Measurements from ENCODE around the gene TECTA. TPM values are rescaled to one million over a fixed set of nuclear protein-coding genes. Genes with fewer than 3 reads are reported as not detected.

TECTA gene
- polyA plus RNA-seq, 3 donors, result 0.45 TPM; not detected in 2

DNA sequence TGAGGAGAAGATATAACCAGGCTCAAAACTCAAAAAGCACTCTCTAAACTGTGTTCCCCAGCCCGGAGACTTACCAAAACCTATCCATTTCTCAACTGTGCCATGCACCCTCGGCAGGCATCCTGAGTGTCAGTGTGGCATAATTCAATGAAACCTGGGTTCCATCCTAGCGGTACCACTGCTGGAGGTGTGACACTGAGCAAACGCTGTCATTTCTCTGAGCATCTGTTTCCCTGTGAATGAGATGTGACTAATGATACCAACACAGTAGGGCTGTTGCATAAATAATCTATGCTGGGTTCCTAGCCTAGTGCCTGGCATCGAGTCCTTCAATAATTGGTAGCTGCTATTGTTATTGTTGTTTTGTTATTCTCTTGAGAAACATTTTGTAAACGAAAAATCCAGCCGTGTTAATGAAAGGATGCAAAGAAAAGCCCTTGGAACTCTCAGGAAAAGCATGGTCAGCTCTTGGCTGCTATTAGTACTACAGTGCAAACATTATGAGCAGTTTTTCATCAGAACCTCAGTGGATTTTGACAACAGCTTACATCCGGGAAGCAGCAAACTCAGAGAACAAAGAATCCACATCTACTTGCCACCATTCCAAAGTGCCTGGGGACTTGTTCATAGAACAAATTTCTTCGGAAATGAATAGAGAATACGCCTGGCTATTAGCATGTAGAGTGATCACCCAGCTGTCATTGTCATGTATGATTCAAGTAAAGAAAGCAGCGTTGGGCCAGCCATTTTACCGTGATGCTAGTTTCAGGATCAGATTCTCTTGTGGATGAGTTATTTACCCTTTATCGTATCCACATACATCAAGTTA lies 53.7 kb downstream of the TECTA start:
- no peak overlapping the region for H3K27ac Mint-ChIP-seq
- Histone ChIP-seq H3K4me3 (replicated peaks in 1 of 3; ENCODE audit: low read depth in 2 of 3, low read length in 3 of 3) (no peak overlapping the region), H3K9ac (ENCODE audit: insufficient read depth, low read length, poor library complexity, severe bottlenecking) (no peak overlapping the region), H2AFZ (ENCODE audit: insufficient read depth, low read depth, low read length, poor library complexity, severe bottlenecking) (no peak overlapping the region), H3K9me3 (replicated peaks in 1 of 2; ENCODE audit: control insufficient read depth in 1 of 2, insufficient read depth in 1 of 2, low read length in 2 of 2) (no peaks in the 10 kb centered on the region), H3K27me3 (ENCODE audit: control insufficient read depth in 2 of 2, insufficient read depth in 2 of 2, low read length in 2 of 2) (no peaks in the 10 kb centered on the region), H3K4me1 (ENCODE audit: control insufficient read depth in 1 of 2, insufficient read depth in 2 of 2, low read length in 2 of 2) (no peaks in the 10 kb centered on the region), H4K20me1 (ENCODE audit: insufficient read depth, low read length) (no peaks in the 10 kb centered on the region), H3K4me2 (replicated peaks; ENCODE audit: extremely low read depth, low read length, poor library complexity, severe bottlenecking) (no peak overlapping the region), H3K79me2 (ENCODE audit: insufficient read depth, low read length) (no peaks in the 10 kb centered on the region), H3K36me3 (replicated peaks in 1 of 2; ENCODE audit: control insufficient read depth in 1 of 2, insufficient read depth in 2 of 2, low read length in 2 of 2) (no peaks in the 10 kb centered on the region), H3K27ac (ENCODE audit: low read depth in 1 of 2, low read length in 2 of 2) (no peak overlapping the region)
- WGBS (ENCODE audit: insufficient coverage), result 89% methylated on average over 8 of the region's 13 CpGs
- H3K4me1 Mint-ChIP-seq, result no peaks in the 10 kb centered on the region
- H3K27me3 Mint-ChIP-seq (ENCODE audit: low read depth in 3 of 3), result peaks cover 5 to 14% (median 10%) of the 10 kb centered on the region in 3 donors
- no peak for DNase-seq
- peaks cover 0 to 6% (median 0%) of the 10 kb centered on the region in 7 donors for H3K9me3 Mint-ChIP-seq
- TF ChIP-seq, protein P1, sequence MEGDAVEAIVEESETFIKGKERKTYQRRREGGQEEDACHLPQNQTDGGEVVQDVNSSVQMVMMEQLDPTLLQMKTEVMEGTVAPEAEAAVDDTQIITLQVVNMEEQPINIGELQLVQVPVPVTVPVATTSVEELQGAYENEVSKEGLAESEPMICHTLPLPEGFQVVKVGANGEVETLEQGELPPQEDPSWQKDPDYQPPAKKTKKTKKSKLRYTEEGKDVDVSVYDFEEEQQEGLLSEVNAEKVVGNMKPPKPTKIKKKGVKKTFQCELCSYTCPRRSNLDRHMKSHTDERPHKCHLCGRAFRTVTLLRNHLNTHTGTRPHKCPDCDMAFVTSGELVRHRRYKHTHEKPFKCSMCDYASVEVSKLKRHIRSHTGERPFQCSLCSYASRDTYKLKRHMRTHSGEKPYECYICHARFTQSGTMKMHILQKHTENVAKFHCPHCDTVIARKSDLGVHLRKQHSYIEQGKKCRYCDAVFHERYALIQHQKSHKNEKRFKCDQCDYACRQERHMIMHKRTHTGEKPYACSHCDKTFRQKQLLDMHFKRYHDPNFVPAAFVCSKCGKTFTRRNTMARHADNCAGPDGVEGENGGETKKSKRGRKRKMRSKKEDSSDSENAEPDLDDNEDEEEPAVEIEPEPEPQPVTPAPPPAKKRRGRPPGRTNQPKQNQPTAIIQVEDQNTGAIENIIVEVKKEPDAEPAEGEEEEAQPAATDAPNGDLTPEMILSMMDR (IDR thresholded peaks at IDR 0.05), result no peak
- H3K4me3 Mint-ChIP-seq, result no peak overlapping the region
- intact Hi-C loops (cut with micrococcal nuclease), result no loop called here
- H3K36me3 Mint-ChIP-seq, result no peaks in the 10 kb centered on the region

DNA sequence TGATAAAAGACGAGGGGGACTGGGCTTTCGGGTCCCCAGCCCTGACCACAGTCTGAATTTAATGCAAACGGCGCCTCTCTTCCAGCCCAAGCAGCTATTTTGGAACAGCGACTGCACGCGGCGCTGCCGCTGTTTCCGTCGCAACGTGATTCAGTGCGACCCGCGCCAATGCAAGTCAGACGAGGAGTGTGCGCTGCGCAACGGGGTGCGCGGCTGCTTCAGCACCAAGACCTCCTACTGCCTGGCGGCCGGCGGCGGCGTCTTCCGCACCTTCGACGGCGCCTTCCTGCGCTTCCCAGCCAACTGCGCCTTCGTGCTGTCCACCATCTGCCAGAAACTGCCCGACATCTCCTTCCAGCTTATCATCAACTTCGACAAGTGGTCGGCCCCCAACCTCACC lies 56.7 kb downstream of the TECTA start:
- Histone ChIP-seq H3K4me2 (replicated peaks; ENCODE audit: extremely low read depth, low read length, poor library complexity, severe bottlenecking) (no peak overlapping the region), H3K9me3 (replicated peaks in 1 of 2; ENCODE audit: control insufficient read depth in 1 of 2, insufficient read depth in 1 of 2, low read length in 2 of 2) (no peaks in the 10 kb centered on the region), H3K27ac (ENCODE audit: low read depth in 1 of 2, low read length in 2 of 2) (no peak overlapping the region), H4K20me1 (ENCODE audit: insufficient read depth, low read length) (no peaks in the 10 kb centered on the region), H3K4me1 (ENCODE audit: control insufficient read depth in 1 of 2, insufficient read depth in 2 of 2, low read length in 2 of 2) (no peaks in the 10 kb centered on the region), H3K79me2 (ENCODE audit: insufficient read depth, low read length) (no peaks in the 10 kb centered on the region), H2AFZ (ENCODE audit: insufficient read depth, low read depth, low read length, poor library complexity, severe bottlenecking) (no peak overlapping the region), H3K27me3 (ENCODE audit: control insufficient read depth in 2 of 2, insufficient read depth in 2 of 2, low read length in 2 of 2) (no peaks in the 10 kb centered on the region), H3K4me3 (replicated peaks in 1 of 3; ENCODE audit: low read depth in 2 of 3, low read length in 3 of 3) (no peak overlapping the region), H3K36me3 (replicated peaks in 1 of 2; ENCODE audit: control insufficient read depth in 1 of 2, insufficient read depth in 2 of 2, low read length in 2 of 2) (no peaks in the 10 kb centered on the region), H3K9ac (ENCODE audit: insufficient read depth, low read length, poor library complexity, severe bottlenecking) (no peak overlapping the region)
- Mint-ChIP-seq H3K27ac (no peak overlapping the region), H3K9me3 (peaks cover 0 to 6% (median 0%) of the 10 kb centered on the region in 7 donors), H3K27me3 (ENCODE audit: low read depth in 3 of 3) (peaks cover 4 to 14% (median 11%) of the 10 kb centered on the region in 3 donors), H3K4me1 (no peaks in the 10 kb centered on the region), H3K4me3 (peak overlapping the region in 1 of 2 donors; percentile 30), H3K36me3 (no peaks in the 10 kb centered on the region)
- DNase-seq, result no peak
- 85% methylated on average over 36 of the region's 36 CpGs for WGBS (ENCODE audit: insufficient coverage)
- intact Hi-C loops (cut with micrococcal nuclease), result no loop called here
- TF ChIP-seq, protein P1 (IDR thresholded peaks at IDR 0.05), result no peak

Measured in CD14-positive monocyte (primary cell).